H9 (cell line): ENCODE data around the gene ERMAP. TPM values are rescaled to one million over a fixed set of nuclear protein-coding genes. Genes with fewer than 3 reads are reported as not detected.

Experiments
- DNase-seq: peaks from one replicate; pipeline ENCODE4 v3.0.0-alpha.2; 2017
- H2AFZ ChIP-seq: one replicate; pipeline ENCODE4 v1.6.1; 2013; ENCODE audit warnings: mild to moderate bottlenecking, low read length, control low read depth, moderate library complexity
- H2AK5ac ChIP-seq: 2 replicates; pipeline ENCODE4 v1.6.1; 2013; ENCODE audit warnings: low read length, control low read depth, mixed read lengths; ENCODE audit not compliant: insufficient read length
- H2BK120ac ChIP-seq: one replicate; pipeline ENCODE4 v1.6.1; 2013; ENCODE audit warnings: low read depth, mild to moderate bottlenecking, low read length, control low read depth, inconsistent platforms; ENCODE audit not compliant: poor library complexity, severe bottlenecking
- H2BK12ac ChIP-seq: 2 replicates; pipeline ENCODE4 v1.6.1; 2013; ENCODE audit warnings: low read length, control low read depth, mixed read lengths, low read depth; ENCODE audit not compliant: insufficient read length
- H2BK15ac ChIP-seq: 2 replicates; pipeline ENCODE4 v1.6.1; 2013; ENCODE audit warnings: low read depth, low read length, control low read depth
- H2BK20ac ChIP-seq: one replicate; pipeline ENCODE4 v1.6.1; 2013; ENCODE audit warnings: low read depth, mild to moderate bottlenecking, low read length, control low read depth, inconsistent platforms; ENCODE audit not compliant: poor library complexity, severe bottlenecking
- H2BK5ac ChIP-seq: 2 replicates; pipeline ENCODE4 v1.6.1; 2013; ENCODE audit warnings: low read length, control low read depth, mixed read lengths; ENCODE audit not compliant: insufficient read length
- H3K14ac ChIP-seq: 2 replicates; pipeline ENCODE4 v1.6.1; 2013; ENCODE audit warnings: low read length, control low read depth; ENCODE audit not compliant: insufficient read depth
- H3K18ac ChIP-seq: 2 replicates; pipeline ENCODE4 v1.6.1; 2013; ENCODE audit warnings: low read depth, mild to moderate bottlenecking, mixed read lengths, low read length, control low read depth; ENCODE audit not compliant: insufficient read length
- H3K23ac ChIP-seq: 2 replicates; pipeline ENCODE4 v1.6.1; 2013; ENCODE audit warnings: low read length, control low read depth, mixed read lengths, low read depth; ENCODE audit not compliant: insufficient read length
- H3K23me2 ChIP-seq: 2 replicates; pipeline ENCODE4 v1.6.1; 2013; ENCODE audit warnings: low read depth, mild to moderate bottlenecking, mixed read lengths, low read length, control low read depth; ENCODE audit not compliant: insufficient read length, poor library complexity, severe bottlenecking
- H3K27ac ChIP-seq: 2 replicates; pipeline ENCODE4 v1.5.1; 2013; ENCODE audit warnings: low read length, control low read depth, mixed read lengths, low read depth; ENCODE audit not compliant: insufficient read length
- H3K27me3 ChIP-seq: 2 replicates; pipeline ENCODE4 v1.6.1; 2013; ENCODE audit warnings: low read length, control low read depth, inconsistent platforms; ENCODE audit not compliant: insufficient read depth
- H3K4ac ChIP-seq: 2 replicates; pipeline ENCODE4 v1.6.1; 2013; ENCODE audit warnings: low read depth, mild to moderate bottlenecking, control low read depth, inconsistent platforms, low read length, moderate library complexity
- H3K4me1 ChIP-seq: 2 replicates; pipeline ENCODE4 v1.6.1; 2013; ENCODE audit warnings: low read length, control low read depth, inconsistent platforms; ENCODE audit not compliant: insufficient read depth
- H3K4me2 ChIP-seq: 2 replicates; pipeline ENCODE4 v1.6.1; 2013; ENCODE audit warnings: low read length, control low read depth, mixed read lengths; ENCODE audit not compliant: insufficient read length, insufficient read depth
- H3K56ac ChIP-seq: 2 replicates; pipeline ENCODE4 v1.6.1; 2013; ENCODE audit warnings: low read depth, mild to moderate bottlenecking, mixed read lengths, low read length, control low read depth; ENCODE audit not compliant: insufficient read length
- H3K79me1 ChIP-seq: 2 replicates; pipeline ENCODE4 v1.6.1; 2013; ENCODE audit warnings: low read depth, mild to moderate bottlenecking, moderate library complexity, low read length, control low read depth, inconsistent platforms; ENCODE audit not compliant: insufficient read depth, poor library complexity, severe bottlenecking
- H3K79me2 ChIP-seq: 2 replicates; pipeline ENCODE4 v1.6.1; 2013; ENCODE audit warnings: low read length, control low read depth, inconsistent platforms; ENCODE audit not compliant: insufficient read depth
- H3K9ac ChIP-seq: 2 replicates; pipeline ENCODE4 v1.6.1; 2013; ENCODE audit warnings: low read length, control low read depth, mixed read lengths; ENCODE audit not compliant: insufficient read length; ENCODE audit errors: extremely low read depth
- H3K9me3 ChIP-seq: one replicate; pipeline ENCODE4 v1.6.1; 2013; ENCODE audit warnings: low read depth, low read length, inconsistent platforms; ENCODE audit not compliant: control insufficient read depth
- H3T11ph ChIP-seq: one replicate; pipeline ENCODE4 v1.6.1; 2013; ENCODE audit warnings: mild to moderate bottlenecking, low read length, control low read depth, inconsistent platforms
- H4K20me1 ChIP-seq: one replicate; pipeline ENCODE4 v1.6.1; 2013; ENCODE audit not compliant: control insufficient read depth, insufficient read length, insufficient read depth
- H4K5ac ChIP-seq: 2 replicates; pipeline ENCODE4 v1.6.1; 2013; ENCODE audit warnings: low read depth, mild to moderate bottlenecking, mixed read lengths, low read length, control low read depth; ENCODE audit not compliant: insufficient read length
- H4K8ac ChIP-seq: replicated peaks from 2 replicates; pipeline ENCODE4 v1.6.1; 2013; ENCODE audit warnings: low read length, control low read depth, mixed read lengths, low read depth; ENCODE audit not compliant: insufficient read length
- H4K91ac ChIP-seq: 2 replicates; pipeline ENCODE4 v1.6.1; 2013; ENCODE audit warnings: low read depth, mild to moderate bottlenecking, moderate library complexity, mixed read lengths, low read length, control low read depth; ENCODE audit not compliant: insufficient read length
- H3K27ac Mint-ChIP-seq, 3 experiments: 2 replicates in 2 of 3; 3 replicates in 1 of 3; pipeline ENCODE4 v1.8.0; 2020 to 2021; ENCODE audit warnings: mixed read lengths in 3 of 3, mild to moderate bottlenecking in 1 of 3, moderate library complexity in 1 of 3
- H3K27me3 Mint-ChIP-seq: 2 replicates; pipeline ENCODE4 v1.8.0; 2021; ENCODE audit warnings: low read depth, mild to moderate bottlenecking, moderate library complexity, mixed read lengths
- H3K36me3 Mint-ChIP-seq, 3 experiments: 2 replicates in 2 of 3; 3 replicates in 1 of 3; pipeline ENCODE4 v1.8.0; 2020 to 2021; ENCODE audit warnings: low read depth in 3 of 3, mixed read lengths in 3 of 3; ENCODE audit not compliant: insufficient read depth in 1 of 3
- H3K4me1 Mint-ChIP-seq, 2 experiments: 2 replicates each; pipeline ENCODE4 v1.8.0; 2020; ENCODE audit warnings: mixed read lengths in 2 of 2
- H3K4me3 Mint-ChIP-seq, 2 experiments: 2 replicates in 1 of 2; 3 replicates in 1 of 2; pipeline ENCODE4 v1.8.0; 2020 to 2021; ENCODE audit warnings: mild to moderate bottlenecking in 2 of 2, mixed read lengths in 2 of 2, moderate library complexity in 1 of 2
- H3K9me3 Mint-ChIP-seq, 2 experiments: 2 replicates in 1 of 2; 3 replicates in 1 of 2; pipeline ENCODE4 v1.8.0; 2020; ENCODE audit warnings: mild to moderate bottlenecking in 2 of 2, mixed read lengths in 2 of 2, moderate library complexity in 1 of 2
- CTCF ChIP-seq: fragments of 200-600 bp; sonication (generic); conservative IDR thresholded peaks from 3 replicates; pipeline ENCODE4 v1.8.0; 2021; ENCODE audit warnings: antibody characterized with exemption, mild to moderate bottlenecking
- WGBS: extraction: QIAGEN DNeasy Blood & Tissue Kit; methylation state at CpG from one replicate; pipeline ENCODE4 v1.1.7; 2013; ENCODE audit warnings: missing lambda C conversion rate, low lambda C conversion rate, mixed read lengths; ENCODE audit not compliant: insufficient read length; ENCODE audit errors: extremely low coverage; 5-methylcytosine and 5-hydroxymethylcytosine counted together
- total RNA-seq: library from RNA; stranded (reverse); gene quantifications from 2 replicates; pipeline ENCODE4 v1.2.1, GENCODE V29; 2021

ERMAP gene
- total RNA-seq, 1 experiment from 2014 or later, result 4.5 TPM

- TF ChIP-seq CTCF, result no peak
Observed at GRCh38 chr1:42832641-42833240, 15.8 kb downstream of the ERMAP start.

More at GRCh38 chr1:42832641-42833240, 15.8 kb downstream of the ERMAP start:
- Histone ChIP-seq H3K14ac (no peak overlapping the region), H4K5ac (no peak overlapping the region), H3K79me1 (no peaks in the 10 kb centered on the region), H2BK5ac (no peak overlapping the region), H2AK5ac (no peak overlapping the region), H4K8ac (no peak overlapping the region), H3T11ph (no peak overlapping the region), H4K20me1 (no peaks in the 10 kb centered on the region), H3K27me3 (no peaks in the 10 kb centered on the region), H3K4me2 (no peak overlapping the region), H3K4ac (no peak overlapping the region), H2BK120ac (no peak overlapping the region), H3K9me3 (no peaks in the 10 kb centered on the region), H2BK20ac (no peak overlapping the region), H3K27ac (no peak overlapping the region), H2BK15ac (no peak overlapping the region), H3K56ac (no peak overlapping the region), H3K79me2 (no peaks in the 10 kb centered on the region), H4K91ac (no peak overlapping the region), H2BK12ac (no peak overlapping the region), H2AFZ (no peak overlapping the region), H3K23me2 (no peaks in the 10 kb centered on the region), H3K4me1 (0 out of 2 replicates have a peak, but pooled peaks cover 3% of the 10 kb centered on the region), H3K23ac (no peak overlapping the region), H3K9ac (no peak overlapping the region), H3K18ac (no peak overlapping the region)
- Mint-ChIP-seq H3K9me3 (no peaks in the 10 kb centered on the region), H3K4me1 (peaks cover 3% of the 10 kb centered on the region in 2 experiments; a peak in 1 of 4 replicates), H3K4me3 (no peak overlapping the region), H3K27ac (no peak overlapping the region; a peak in 1 of 7 replicates), H3K27me3 (no peaks in the 10 kb centered on the region), H3K36me3 (no peaks in the 10 kb centered on the region)
- WGBS, result no CpG with 5 or more reads among the region's 3 CpGs
- DNase-seq, result no peak
